ENCODE results near the gene SERHL2. TPM values are rescaled to one million over a fixed set of nuclear protein-coding genes. Genes with fewer than 3 reads are reported as not detected.
"Not testable (repeated sequence)": the region's sequence is repeated elsewhere in the genome, so short reads cannot be mapped to it uniquely, and the experiment has no call there.

The SERHL2 gene
- polyA plus RNA-seq, 4 donors, result 6.2 to 8.0 (median 6.5) TPM

GRCh38 chr22:42533638-42533977 is 20.1 kb upstream of the SERHL2 start:
- no peak for DNase-seq (ENCODE audit: low read depth in 4 of 4, low spot score in 3 of 4)

- not testable (repeated sequence) for DNase-seq (ENCODE audit: low read depth in 4 of 4, low spot score in 3 of 4)
Observed at GRCh38 chr22:42535082-42535731, 18.5 kb upstream of the SERHL2 start.

- DNase-seq (ENCODE audit: low read depth in 4 of 4, low spot score in 3 of 4), result no peak
Observed at GRCh38 chr22:42536166-42536565, 17.6 kb upstream of the SERHL2 start.

- DNase-seq (ENCODE audit: low read depth in 4 of 4, low spot score in 3 of 4), result not testable (repeated sequence)
Observed at GRCh38 chr22:42536634-42537033, 17.1 kb upstream of the SERHL2 start.

- DNase-seq (ENCODE audit: low read depth in 4 of 4, low spot score in 3 of 4), result not testable (repeated sequence)
Observed at GRCh38 chr22:42537199-42537831, 16.4 kb upstream of the SERHL2 start.

DNA sequence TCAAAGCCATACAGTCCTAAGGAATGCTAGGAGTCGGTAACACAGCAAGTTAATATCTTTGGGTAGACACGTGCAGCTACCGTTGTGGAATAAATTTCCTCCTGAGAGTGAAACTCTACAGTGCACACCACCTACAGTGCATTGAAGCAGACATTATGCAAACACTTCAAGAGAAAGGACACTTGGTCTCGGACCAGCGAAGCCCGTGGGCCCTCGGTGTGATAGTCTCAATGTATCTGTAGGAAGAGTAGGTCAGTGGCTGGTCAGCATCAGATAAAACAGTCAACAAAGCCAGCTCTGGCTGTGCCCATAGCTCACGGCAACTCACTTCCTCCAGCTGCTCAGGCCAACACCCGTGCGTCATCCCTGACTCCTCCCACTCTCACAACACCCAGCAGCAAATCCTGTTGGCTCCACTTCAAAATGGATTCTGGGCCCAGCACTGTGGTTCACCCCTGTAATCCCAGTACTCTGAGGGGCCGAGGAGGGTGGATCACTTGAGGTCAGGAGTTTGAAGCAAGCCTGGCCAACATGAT is 14.5 kb upstream of the SERHL2 start:
- DNase-seq (ENCODE audit: low read depth in 4 of 4, low spot score in 3 of 4), result not testable (repeated sequence)

DNA sequence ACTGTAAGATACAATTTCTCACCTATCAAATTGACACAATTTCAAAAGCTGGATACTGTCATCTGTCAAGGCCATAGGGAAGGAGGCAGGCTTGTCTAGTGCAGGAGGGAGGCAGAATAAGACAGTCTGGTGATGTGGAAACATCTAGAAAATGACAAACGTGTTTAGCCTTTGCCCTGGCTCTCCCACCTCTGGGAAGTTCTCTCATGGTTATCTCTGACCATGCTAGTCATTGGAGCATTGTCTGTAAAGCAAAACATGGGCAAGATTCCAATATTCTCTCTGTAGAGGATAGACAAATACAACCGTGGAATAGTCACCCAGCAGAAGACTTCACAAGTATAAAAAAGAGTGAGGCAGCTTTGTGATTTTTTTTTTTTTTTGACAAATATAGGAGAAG is 9.1 kb upstream of the SERHL2 start:
- DNase-seq (ENCODE audit: low read depth in 4 of 4, low spot score in 3 of 4), result no peak

DNA sequence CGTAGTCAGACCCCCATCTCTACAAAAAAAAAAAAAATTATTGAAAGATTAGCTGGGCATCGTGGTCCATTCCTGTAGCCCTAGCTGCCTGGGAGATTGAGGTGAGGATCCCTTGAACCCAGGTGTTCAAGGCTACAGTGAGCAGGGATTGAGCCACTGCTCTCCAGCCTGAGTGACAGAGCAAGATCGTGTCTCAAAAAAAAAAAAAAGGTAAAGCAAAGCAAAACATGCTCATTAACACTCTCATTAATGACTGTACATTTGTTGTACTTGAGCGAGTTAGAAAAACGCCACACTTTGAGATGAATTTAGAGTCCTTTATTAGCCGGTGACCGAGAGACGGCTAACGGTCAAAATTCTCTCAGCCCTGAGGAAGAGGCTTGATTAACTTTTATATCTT is 6.2 kb upstream of the SERHL2 start:
- DNase-seq (ENCODE audit: low read depth in 4 of 4, low spot score in 3 of 4), result no peak

- DNase-seq (ENCODE audit: low read depth in 4 of 4, low spot score in 3 of 4), result not testable (repeated sequence)
Observed at GRCh38 chr22:42548126-42548525, 5.6 kb upstream of the SERHL2 start.

GRCh38 chr22:42548597-42549330 is 5.0 kb upstream of the SERHL2 start:
- DNase-seq (ENCODE audit: low read depth in 4 of 4, low spot score in 3 of 4), result no peak

DNA sequence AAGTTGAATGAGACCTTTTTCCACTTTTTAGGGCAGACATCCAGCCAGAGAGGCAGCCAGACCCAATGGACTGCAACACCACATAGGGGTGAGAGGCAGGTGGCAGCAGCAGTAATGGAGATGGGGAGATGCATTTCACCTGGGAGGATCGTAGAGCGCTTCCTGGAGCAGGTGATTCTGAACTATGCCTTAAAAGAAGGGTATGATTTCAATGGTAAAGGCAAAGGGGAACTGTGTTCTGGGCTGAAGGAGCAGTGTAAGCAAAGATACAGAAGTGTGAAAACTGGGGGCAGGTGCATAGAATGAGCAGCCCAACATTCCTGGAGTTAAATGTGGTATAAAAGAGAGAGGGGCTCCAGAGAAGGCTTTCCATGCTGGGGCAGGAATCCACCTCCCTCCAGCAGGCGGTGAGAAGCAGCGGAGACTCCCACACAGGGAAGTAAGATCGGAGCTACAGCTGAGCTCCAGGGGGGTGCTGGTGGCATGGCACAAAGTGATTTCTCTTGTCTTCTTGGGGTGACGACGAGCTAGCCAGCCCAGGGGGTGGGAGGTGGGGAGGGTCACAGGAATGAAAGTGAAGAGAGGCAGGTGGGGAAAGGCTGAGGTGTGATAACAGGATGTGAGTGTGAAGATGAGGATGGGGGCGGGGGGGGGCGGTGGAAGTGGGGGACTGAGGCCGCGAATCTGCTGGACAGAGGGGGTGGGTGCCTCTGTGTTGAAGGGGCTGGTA is 4.3 kb upstream of the SERHL2 start:
- DNase-seq (ENCODE audit: low read depth in 4 of 4, low spot score in 3 of 4), result no peak

- not testable (repeated sequence) for DNase-seq (ENCODE audit: low read depth in 4 of 4, low spot score in 3 of 4)
Observed at GRCh38 chr22:42552294-42552647, 1.5 kb upstream of the SERHL2 start.

DNA sequence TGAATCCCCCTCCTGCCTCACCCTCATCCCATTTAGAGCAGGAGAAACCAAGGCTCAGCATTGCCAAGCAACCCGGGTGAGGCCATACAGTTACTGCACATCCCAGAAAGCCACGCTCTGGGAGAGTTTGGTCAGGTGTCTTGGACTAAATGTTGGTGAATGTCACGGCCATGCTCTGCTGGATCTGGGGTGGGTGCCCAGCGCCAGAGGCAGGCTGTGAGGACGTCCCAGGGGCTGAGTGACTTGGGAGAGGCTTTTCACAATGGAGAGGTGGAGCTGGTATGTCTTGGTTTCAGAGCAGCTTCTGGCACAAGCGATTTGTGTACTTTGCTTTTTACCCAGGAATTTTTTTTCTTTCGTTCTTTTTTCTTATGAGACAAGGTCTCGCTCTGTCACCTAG is 6.6 kb downstream of the SERHL2 start:
- DNase-seq (ENCODE audit: low read depth in 4 of 4, low spot score in 3 of 4), result no peak

DNA sequence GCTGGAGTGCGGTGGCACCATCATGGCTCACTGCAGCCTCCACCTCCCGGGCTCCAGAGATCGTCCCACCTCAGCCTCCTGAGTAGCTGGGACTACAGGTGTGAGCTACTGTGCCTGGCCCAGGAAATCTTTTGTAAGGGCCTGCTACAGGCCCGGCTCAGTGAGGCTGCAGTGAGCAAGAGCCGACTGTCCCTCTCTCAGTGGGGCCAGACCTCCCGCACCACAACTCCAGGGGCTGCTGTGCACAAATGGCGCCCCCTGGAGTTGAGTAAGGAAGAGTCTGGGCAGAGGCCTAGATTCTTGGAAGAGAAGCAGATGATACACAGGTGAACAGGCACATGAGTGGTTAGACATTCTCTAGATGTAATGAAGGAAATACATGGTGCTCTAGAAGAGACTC is 7.0 kb downstream of the SERHL2 start:
- no peak for DNase-seq (ENCODE audit: low read depth in 4 of 4, low spot score in 3 of 4)

GRCh38 chr22:42561856-42562255 is 8.1 kb downstream of the SERHL2 start:
- no peak for DNase-seq (ENCODE audit: low read depth in 4 of 4, low spot score in 3 of 4)

GRCh38 chr22:42562279-42562678 is 8.5 kb downstream of the SERHL2 start:
- DNase-seq (ENCODE audit: low read depth in 4 of 4, low spot score in 3 of 4), result no peak

DNA sequence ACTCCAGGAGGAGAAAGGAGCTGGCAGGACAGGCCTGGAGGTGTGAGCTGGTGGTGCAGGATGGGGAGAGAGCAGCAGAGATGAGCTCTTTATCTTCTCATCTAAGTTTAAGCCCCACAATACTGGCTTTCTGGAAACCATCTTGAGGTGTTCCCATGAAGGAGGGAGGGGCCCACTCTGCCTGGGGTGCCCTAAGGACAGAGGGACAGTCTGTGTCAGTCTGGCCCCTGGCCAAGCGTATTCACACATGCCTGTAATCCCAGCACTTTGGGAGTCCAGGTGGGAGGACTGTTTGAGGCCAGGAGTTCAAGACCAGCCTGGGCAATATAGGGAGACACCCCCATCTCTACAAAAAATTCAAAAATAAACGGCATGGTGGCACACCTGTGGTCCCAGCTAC is 8.9 kb downstream of the SERHL2 start:
- DNase-seq (ENCODE audit: low read depth in 4 of 4, low spot score in 3 of 4), result no peak

DNA sequence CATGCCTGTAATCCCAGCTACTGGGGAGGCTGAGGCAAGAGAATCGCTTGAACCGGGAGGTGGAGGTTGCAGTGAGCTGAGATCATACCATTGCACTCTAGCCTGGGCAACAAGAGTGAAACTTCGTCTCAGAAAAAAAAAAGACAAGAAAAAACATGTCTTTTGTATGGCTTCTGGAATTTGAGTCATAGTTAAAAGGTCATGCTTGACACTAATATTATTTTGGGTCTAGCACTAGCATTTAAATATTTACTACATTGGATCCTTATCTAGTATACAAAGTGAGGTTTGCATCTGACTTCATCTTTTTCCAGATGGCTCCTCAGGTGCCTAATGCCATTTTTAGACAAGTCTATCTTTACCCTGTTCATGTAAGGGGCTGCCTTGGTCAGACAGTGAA is 10.2 kb downstream of the SERHL2 start:
- not testable (repeated sequence) for DNase-seq (ENCODE audit: low read depth in 4 of 4, low spot score in 3 of 4)

GRCh38 chr22:42564699-42565098 is 10.9 kb downstream of the SERHL2 start:
- DNase-seq (ENCODE audit: low read depth in 4 of 4, low spot score in 3 of 4), result no peak

GRCh38 chr22:42565956-42566355 is 12.2 kb downstream of the SERHL2 start:
- DNase-seq (ENCODE audit: low read depth in 4 of 4, low spot score in 3 of 4), result no peak

DNA sequence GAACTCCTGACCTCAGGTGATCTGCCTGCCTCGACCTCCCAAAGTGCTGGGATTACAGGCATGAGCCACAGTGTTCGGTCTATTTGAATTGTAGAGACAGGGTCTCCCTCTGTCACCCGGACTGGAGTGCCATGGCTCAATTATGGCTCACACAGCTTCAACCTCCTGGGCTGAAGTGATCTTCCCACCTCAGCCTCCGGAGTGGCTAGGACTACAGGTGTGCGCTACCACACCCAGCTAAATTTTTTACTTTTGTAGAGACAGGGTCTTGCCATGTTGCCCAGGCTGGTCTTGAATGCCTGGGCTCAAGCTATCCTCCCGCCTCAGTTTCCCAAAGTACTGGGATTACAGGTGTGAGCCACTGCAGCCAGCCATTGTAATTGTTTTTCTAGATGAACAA is 14.2 kb downstream of the SERHL2 start:
- not testable (repeated sequence) for DNase-seq (ENCODE audit: low read depth in 4 of 4, low spot score in 3 of 4)

Data from left renal pelvis (tissue), 4 donors.